Measurements from ENCODE around the gene TBL3. TPM values are rescaled to one million over a fixed set of nuclear protein-coding genes. Genes with fewer than 3 reads are reported as not detected.

The TBL3 gene
- total RNA-seq, 1 donor from 2014 or later = 61.9 TPM

DNA sequence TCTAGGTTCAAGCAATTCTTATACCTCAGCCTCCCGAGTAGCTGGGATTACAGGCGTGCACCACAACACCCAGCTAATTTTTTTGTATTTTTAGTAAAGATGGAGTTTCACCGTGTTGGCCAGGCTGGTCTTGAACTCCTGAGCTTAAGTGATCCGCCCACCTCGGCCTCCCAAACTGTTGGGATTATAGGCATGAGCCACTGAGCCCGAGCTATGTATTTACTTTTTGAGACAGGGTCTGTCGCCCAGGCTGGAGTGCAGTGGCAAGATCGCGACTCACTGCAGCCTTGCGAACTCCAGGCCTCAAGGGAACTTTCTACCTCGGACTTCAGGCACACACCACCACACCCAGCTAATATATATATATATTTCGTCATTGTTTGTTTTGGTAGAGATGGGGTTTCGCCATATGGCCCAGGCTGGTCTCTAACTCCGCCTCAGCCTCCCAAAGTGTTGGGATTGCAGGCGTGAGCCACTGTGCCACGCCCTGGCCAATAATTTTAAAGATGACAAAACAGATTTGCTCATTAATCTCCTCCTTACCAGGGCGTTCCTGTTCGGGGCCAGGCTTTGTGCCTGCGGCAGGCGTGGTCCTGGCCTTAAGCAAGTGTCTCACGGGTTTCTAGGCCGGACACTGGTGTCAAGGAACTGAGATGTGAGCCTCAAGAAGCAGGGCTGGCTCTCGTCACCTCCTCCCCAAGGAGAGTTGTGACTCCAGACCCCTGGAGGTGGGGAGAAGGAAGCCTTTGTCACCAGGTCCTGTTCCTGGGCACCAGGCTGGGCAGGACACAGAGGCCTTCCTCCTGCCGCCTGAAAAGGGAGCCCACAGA, 43.5 kb downstream of the TBL3 start:
- no peak for DNase-seq (ENCODE audit: low read depth, low spot score)

DNA sequence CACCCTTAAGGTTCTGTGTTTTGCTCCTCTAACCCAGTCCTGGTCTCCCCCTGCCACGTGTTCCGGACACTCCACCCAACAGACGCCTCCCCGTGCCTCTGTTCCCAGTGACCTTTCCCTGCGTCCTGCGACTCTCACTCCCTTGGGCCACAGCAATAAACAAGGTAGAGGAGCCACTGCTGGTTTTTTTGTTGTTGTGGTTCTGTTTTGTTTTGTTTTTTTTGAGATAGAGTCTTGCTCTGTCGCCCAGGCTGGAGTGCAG, 44.0 kb downstream of the TBL3 start:
- no peak for DNase-seq (ENCODE audit: low read depth, low spot score)

DNA sequence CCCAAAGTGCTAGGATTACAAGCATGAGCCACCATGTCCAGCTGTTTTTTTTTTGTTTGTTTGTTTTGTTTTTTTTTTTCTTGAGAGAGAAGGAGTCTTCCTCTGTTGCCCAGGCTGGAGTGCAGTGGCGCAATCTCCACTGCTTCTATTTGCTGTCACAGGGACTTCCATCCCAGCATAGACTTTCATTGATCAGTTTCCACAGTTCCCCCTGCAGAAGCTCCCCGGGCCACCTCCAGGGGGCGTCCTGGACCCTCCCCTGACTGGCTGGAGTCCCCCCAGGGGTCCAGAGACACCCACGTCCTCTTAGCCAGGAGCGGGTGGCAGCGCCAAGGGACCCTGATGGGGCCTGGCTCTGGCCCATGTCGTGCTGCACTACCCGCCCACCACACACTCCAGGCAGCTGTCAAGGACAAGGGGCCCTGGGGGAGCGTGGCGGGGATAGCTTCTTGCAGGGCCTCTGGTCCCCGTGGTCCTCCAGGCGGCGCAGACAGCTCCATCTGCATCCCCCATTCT, 44.6 kb downstream of the TBL3 start:
- DNase-seq (ENCODE audit: low read depth, low spot score) = no peak

DNA sequence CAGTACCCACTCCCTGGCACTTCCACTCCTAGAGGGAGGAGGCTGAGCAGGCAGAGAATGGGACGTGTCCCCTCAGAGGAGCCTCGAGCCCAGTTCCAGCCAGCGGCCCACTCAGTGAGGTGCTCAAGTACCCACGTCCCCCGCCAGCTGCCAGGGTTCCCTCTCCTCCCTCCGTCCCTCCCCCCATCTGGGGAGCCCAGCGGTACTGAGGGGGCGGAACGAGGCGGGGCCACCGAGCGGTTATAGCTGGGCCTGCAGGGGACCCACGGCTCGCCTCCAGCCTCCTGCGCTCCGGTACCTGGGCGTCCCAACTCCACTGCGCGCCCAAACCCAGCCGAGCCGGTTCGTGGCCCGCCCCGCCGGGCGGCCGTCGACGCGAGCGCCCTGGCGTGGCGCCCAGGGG, 47.7 kb downstream of the TBL3 start, which contains the start of gene NPW:
NPW (plus strand) TSS at position 268 of the 403 bp plus-strand sequence.
- no peak for DNase-seq (ENCODE audit: low read depth, low spot score)

DNA sequence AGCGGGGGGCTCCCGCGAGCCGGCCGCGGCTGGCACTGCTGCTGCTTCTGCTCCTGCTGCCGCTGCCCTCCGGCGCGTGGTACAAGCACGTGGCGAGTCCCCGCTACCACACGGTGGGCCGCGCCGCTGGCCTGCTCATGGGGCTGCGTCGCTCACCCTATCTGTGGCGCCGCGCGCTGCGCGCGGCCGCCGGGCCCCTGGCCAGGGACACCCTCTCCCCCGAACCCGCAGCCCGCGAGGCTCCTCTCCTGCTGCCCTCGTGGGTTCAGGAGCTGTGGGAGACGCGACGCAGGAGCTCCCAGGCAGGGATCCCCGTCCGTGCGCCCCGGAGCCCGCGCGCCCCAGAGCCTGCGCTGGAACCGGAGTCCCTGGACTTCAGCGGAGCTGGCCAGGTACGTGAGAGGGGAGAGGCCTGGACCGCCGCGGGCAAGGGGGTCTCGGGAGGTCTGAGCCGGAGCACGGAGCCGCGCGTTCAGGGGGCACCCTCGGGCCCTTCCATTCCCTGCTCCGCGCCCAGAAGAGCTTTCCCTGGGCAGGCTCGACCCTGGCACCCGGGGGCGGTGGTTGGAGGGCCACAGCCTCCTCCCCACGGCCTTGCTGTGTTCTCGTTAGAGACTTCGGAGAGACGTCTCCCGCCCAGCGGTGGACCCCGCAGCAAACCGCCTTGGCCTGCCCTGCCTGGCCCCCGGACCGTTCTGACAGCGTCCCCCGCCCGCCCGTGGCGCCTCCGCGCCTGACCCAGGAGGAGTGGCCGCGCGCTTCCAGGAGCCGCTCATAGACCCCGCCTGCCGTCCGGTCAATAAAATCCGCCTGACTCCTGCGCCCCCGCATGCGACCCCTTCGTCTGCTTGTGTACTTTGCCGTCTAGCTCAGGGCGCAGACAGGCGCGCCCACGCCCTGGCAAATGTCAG, 48.3 kb downstream of the TBL3 start:
- DNase-seq (ENCODE audit: low read depth, low spot score) = no peak

DNA sequence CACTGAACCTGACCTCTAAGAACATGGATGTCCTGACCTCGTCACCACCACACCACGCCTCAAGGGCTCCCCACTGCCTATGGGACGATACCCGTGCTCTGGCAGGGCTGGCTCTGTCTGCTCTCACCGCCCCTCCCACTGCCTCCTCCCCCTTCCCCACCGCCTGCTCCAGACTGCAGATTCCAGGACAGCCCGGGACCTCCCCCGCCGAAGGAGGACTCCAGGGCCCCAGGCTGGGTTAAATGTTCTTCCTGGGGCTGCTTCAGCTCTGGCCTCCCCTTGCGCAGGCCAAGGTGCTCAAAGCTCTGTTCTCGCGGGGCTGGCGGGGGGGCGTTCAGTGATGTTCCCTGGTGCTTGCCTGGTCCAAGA, 50.9 kb downstream of the TBL3 start:
- no peak for DNase-seq (ENCODE audit: low read depth, low spot score)

DNA sequence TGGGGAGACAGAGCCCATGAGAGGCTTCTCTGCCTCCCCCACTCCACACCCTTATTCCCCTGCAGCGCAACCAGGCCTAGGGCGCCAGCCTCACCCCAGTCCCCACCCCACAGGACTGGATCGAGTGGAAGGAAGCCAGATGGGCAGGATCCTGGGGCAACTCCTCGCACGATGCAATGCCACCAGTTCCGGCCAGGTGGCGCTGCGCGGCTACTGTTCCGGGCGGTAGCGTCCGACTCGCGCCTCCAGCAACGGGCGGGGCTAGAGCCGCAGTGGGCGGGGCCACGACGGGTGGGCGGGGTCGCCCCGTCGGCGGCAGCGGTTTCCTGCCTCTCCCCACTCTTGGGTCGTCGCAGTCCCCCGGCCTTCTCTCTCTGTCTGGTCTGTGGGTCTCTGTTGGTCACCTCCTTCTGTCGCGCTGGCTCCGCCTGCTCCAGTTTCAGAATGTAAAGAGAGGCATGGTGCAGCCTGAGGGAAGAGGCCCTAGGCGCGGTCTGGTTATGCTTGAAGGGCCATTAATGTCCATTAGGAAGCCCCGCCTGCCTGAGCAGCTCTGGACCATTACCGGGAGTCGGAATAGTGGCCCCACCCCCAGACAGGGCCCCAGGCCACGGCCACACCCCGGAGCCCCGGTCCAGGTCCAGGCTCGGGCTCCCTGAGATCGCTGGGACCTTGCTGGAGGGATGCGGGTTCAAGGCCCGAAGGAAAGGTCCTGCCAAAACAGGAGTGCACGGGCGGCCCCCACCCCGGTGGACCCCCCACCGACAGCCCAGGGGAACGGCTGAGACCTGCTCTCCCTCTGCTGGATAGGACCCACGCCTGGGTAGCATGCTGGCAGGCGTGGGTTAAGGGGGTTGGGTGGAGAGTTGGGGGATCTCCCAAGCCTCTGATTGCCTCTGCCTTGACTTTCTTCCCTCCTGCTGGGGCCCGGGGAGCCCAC, 51.5 kb downstream of the TBL3 start:
- DNase-seq (ENCODE audit: low read depth, low spot score) = no peak

DNA sequence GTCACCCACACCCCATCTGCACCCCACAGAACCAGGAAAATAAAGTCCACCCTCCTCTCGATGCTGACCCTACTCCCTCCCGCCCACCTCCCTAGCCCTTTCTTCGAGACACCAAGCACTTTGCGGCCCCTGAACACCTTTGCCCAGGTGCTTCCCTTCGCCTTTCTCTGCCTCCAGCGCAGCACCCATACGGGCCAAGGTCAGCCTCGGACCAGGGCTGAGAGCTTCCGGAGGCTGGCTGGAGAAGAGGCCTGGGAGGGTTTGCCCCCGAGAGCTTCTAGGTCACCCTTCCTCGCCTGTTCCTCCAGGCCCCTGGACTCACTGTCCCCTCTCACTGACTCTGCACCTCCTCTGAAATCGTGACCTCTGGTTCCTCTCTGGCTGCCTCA, 52.2 kb downstream of the TBL3 start:
- no peak for DNase-seq (ENCODE audit: low read depth, low spot score)

DNA sequence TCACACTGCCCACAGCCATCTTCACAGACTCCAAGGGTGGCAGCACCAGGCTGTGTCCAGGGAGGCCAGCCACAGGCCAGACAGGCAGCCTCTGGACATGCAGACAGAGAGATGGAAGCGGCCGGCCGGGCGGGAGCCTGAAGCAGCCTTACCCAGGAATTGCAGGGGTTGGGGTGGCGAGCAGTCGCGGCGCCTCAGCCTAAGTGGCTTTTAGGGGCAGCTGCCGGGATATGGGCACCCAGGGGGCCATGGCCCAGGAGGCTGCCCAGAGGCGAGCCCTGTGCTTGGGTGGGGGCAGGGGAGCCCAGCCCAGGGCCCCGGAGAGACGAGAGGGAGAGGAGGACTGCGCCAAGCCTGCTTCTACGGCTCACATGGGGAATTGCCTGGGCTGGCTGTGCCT, 53.4 kb downstream of the TBL3 start:
- no peak for DNase-seq (ENCODE audit: low read depth, low spot score)

DNA sequence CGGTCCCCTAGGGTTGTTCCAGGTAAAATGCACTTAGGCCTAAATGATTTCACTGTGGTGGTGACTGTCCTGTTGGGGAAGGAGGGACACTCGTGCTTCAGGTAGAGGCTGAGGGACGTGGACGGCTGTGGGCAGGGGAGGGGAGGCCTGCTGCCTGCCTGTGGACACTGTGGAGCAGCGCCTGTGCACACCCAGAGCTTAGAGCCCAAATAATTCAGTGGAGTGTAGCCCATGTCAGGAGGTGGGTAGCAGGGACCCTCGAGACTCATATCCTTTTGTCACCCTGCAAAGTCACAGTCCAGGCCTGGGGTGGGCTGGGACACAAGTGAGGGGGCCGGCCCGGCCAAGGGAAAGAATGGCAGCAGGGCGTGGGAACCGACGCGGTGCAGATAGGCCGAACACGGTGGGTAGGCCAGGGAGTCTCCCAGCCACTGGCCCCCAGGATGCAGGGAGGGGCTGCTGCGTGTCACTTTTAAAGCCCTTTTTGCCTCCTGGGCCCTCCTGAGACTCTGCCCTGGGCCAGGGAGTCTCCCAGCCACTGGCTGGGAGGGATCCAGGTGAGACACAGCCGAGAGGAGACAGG, 54.1 kb downstream of the TBL3 start:
- no peak for DNase-seq (ENCODE audit: low read depth, low spot score)

DNA sequence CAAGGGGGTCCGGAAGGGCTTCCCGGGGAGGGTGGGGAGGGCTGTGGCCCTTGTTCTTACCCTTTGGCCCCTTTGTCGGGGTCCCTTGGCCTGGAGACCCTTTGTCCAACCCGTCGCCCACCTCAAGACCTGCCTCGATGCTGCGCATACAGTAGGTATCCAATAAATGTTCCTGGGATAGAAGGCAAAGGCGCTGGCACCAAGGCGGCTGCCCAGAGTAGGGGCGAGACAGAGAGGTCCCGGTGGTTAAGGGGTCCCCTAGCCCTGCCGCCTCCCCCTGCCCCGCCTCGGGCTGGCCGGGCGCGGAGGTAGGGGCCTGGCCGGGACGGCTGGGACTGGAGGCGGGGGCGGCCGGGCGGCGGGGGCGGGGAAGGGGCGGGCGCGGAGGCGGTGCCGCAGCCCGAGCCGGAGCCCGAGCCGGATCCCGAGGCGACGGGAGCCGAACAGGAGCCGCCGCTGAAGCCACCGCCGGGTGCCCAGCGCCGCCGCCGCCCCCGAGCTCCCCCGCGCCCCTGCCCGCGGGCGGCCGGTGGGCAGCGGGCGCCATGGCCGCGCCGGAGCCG, 54.7 kb downstream of the TBL3 start, which contains the start of gene NHERF2:
NHERF2 (plus strand) TSS at position 442 of the 563 bp plus-strand sequence; CDS start at position 546, 104 bp downstream.
- DNase-seq (ENCODE audit: low read depth, low spot score) = no peak

DNA sequence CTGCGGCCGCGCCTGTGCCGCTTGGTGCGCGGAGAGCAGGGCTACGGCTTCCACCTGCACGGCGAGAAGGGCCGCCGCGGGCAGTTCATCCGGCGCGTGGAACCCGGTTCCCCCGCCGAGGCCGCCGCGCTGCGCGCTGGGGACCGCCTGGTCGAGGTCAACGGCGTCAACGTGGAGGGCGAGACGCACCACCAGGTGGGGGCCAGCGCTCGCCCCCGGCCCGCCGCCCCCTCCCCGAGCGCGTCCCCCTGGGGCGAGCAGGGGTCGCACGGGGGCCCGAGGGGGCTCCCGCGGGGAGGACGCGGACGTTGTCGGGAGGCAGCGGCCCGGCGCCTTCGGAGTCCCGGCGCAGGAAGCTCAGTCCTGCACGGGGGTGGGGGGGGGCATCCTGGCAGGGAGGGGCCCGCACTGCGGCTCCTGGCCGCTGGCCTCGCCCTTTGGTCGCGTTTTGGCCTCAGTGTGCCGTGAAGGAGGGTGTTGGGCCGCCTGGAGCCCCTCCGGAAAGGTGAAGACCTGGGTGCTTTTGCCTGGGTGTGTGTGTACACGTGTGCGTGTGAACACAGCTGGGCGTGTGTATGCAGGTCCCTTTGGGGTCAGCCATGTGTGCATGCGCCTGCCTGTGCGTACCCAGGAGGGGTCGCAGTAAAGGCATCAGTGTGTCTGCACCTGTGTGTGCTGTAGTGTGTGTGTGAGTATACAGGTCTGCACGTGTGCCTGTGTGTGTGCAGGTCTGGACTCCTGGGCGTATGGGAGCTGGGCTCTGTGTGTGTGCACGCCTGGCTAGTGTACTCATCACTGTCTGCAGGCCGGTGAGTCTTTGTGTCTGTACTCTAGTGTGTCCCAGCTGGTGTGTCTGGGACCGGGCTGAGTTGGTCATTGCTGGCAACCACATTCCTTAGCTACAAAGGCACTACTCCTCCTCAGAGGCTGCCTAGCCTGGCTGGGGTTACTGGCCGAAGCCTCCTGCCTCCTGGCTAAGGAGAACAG, 55.5 kb downstream of the TBL3 start:
- DNase-seq (ENCODE audit: low read depth, low spot score) = no peak

DNA sequence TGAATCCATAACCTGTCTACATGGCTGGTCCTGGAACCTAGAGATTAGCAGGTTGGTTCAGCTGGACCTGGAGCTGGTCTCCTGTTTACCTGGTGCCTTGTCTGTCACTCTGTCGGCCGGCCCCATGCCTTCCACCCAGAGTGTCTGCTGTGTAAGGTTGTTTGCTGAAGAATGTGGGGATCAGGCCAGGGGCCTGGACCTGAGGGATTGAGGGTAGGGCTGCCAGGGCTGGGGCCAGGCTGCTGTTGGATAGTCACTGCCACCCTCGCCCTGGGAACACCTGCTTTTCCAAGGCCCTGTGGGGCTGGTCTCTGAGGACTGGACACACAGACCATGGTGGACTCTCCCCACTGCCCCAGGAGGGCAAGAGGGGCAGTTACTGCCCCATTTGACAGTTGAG, 56.3 kb downstream of the TBL3 start:
- DNase-seq (ENCODE audit: low read depth, low spot score) = no peak

DNA sequence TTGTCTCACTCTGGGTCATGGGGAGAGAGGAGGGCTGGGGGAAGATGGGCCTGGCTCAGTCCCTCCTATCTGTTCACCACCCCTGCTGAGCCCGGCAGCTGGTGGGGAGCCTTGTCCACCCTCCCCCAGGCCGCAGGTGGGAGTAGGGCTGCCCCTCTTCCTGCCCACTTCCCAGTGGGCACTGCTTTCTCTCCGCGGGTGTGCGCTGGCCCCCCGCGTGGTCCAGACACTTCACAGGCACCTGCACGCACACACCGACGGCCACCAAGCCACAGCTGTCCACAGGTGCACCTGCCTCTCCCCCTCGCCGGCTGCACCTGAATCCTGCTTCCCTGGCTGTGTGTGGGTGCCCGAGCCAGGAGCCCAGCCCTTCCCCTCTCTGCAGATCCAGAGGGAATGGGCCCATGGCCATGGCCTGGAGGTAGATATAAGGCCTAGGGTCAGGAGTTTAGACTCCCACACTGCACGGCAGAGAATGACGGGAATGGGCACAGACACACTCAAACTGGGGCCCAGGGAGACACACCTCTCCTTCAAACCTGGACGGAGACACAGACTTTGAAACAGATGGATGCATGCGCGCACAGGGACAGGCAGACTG, 56.9 kb downstream of the TBL3 start:
- no peak for DNase-seq (ENCODE audit: low read depth, low spot score)

DNA sequence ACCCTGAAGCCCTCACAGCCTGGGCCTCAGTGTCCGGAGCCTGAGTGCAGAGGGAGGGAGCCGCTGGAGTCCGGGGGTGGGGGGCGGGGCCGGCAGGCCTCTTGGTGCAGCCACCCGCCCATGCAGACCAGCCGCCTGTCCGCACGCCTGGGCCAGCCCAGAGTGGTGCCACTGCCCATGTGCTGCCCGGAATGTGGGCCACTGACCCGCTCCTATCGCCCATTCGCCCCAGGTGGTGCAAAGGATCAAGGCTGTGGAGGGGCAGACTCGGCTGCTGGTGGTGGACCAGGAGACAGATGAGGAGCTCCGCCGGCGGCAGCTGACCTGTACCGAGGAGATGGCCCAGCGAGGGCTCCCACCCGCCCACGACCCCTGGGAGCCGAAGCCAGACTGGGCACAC, 57.5 kb downstream of the TBL3 start:
- DNase-seq (ENCODE audit: low read depth, low spot score) = no peak

DNA sequence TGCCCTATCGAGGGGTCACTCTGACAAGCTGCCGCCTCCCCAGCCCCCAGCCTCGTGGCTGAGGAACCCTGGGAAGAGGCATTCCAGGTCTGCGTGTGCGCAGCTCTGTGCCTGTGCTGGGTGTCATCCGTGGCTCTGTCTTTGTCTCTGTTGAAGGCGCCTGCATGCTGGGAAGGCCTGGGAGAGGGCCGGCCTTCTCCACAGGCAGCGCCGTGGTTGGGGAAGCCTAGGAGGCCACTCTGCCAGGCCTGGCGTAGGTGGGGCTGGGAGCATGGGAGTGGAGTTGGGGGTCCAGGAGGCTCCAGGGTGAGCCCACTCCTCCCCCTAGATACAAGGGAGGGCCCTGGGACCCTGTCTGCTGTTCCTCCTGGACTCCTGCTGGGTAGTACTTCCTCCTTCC, 58.2 kb downstream of the TBL3 start:
- no peak for DNase-seq (ENCODE audit: low read depth, low spot score)

DNA sequence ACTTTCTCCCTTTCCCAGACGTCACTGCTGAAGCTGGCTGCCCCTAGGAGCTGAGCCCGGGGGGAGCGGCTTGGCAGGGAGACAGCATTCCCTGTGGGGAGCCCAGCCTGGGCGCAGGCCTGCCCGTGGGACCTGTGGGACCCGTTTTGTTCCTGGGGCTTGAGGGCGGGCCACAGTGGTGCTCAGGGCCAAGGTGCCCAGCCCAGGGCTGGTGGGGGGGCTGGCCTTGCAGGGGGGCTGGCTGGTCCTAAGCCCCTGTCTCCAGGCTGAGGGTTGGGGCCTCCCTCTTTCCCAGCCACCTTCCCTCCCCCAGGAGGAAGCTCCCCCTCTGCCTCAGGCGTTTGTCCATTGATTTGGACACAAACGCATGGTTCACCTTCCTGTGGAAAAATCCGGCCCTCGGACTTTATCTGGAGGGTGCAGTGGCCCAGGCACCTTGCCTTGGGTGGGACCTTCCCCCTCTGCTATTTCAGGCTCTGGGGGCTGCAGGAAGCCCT, 59.3 kb downstream of the TBL3 start:
- DNase-seq (ENCODE audit: low read depth, low spot score) = no peak
